K562 (cell line): ENCODE measurements around the gene GAB1. TPM values are rescaled to one million over a fixed set of nuclear protein-coding genes. Genes with fewer than 3 reads are reported as not detected.

Experiments used
- DNMT1 ChIP-seq: fragments of 450-650 bp; IDR thresholded peaks from 2 replicates; pipeline ENCODE4 v1.6.1; 2016; ENCODE audit warnings: antibody characterized with exemption, mild to moderate bottlenecking
- HMG20A ChIP-seq: fragments of 450-650 bp; formaldehyde crosslinking; conservative IDR thresholded peaks from 2 replicates; pipeline ENCODE4 v1.4.0; 2020; ENCODE audit warnings: mild to moderate bottlenecking, mixed read lengths
- MXI1 ChIP-seq: IDR thresholded peaks from 2 replicates; pipeline ENCODE4 v1.6.1; 2011; ENCODE audit warnings: low read depth, mild to moderate bottlenecking, improper control_type of control experiment, low read length
- TBL1XR1 ChIP-seq, 2 experiments: IDR thresholded peaks; 2 replicates each; pipeline ENCODE4 v1.6.1; 2012; ENCODE audit warnings: improper control_type of control experiment in 2 of 2, low read length in 2 of 2, mild to moderate bottlenecking in 1 of 2
- TCFL5 ChIP-seq: fragments of 250-450 bp; sonication (Bioruptor Pico); conservative IDR thresholded peaks from 2 replicates; pipeline ENCODE4 v1.6.1; 2021; ENCODE audit warnings: mild to moderate bottlenecking, moderate library complexity, matching md5 sums
- ZBTB40 ChIP-seq, 2 experiments: fragments of 450-650 bp in 1 of 2; sonication (generic) in 1 of 2; formaldehyde crosslinking in 1 of 2; IDR thresholded peaks; 2 replicates each; pipeline versions ENCODE4 v1.7.1 to v1.9.0; 2016 to 2022; ENCODE audit warnings: inconsistent platforms in 1 of 2, mild to moderate bottlenecking in 1 of 2, missing genetic modification reagents in 1 of 2
- ZBTB8A ChIP-seq: fragments of 450-650 bp; IDR thresholded peaks from 2 replicates; pipeline ENCODE4 v1.6.1; 2018; ENCODE audit warnings: mild to moderate bottlenecking, moderate library complexity; ENCODE audit not compliant: partially characterized antibody
- ZNF318 ChIP-seq, 2 experiments: fragments of 450-650 bp; IDR thresholded peaks; 2 replicates each; pipeline ENCODE4 v1.6.1; 2016; ENCODE audit warnings: mild to moderate bottlenecking in 2 of 2, borderline replicate concordance in 1 of 2, low read depth in 1 of 2, moderate library complexity in 1 of 2
- polyA plus RNA-seq, 8 experiments: library from polyadenylated mRNA; depleted of rRNA in 4 of 8; stranded (reverse) in 5 of 8; unstranded in 3 of 8; fragments of >200 nt; fragmentation: Nextera tagmentation in 2 of 8; fragmentation: Illumina TruSeq in 1 of 8; extraction: Ambion mirVana in 2 of 8; extraction: Trizol in 1 of 8; gene quantifications; 2 replicates each; pipeline versions ENCODE4 v1.2.1 to v1.2.3, GENCODE V29; 2011 to 2014; ENCODE audit warnings: inconsistent platforms in 1 of 8, missing spikeins in 1 of 8
- total RNA-seq, 7 experiments: library from RNA; depleted of rRNA in 6 of 7; stranded (reverse); fragments of >200 nt in 6 of 7; fragmentation: Illumina TruSeq in 2 of 7; extraction: Trizol in 2 of 7; gene quantifications; 2 replicates each; pipeline versions ENCODE4 v1.2.1 to v1.2.3, GENCODE V29; 2011 to 2021; ENCODE audit warnings: low replicate concordance in 1 of 7

GAB1 gene
- total and polyA plus RNA-seq, 9 of the 15 experiments (the other 6 are each of a cell fraction or from before 2014, with no cell fraction given) = 1.3 to 14.6 (median 7.5) TPM

DNA sequence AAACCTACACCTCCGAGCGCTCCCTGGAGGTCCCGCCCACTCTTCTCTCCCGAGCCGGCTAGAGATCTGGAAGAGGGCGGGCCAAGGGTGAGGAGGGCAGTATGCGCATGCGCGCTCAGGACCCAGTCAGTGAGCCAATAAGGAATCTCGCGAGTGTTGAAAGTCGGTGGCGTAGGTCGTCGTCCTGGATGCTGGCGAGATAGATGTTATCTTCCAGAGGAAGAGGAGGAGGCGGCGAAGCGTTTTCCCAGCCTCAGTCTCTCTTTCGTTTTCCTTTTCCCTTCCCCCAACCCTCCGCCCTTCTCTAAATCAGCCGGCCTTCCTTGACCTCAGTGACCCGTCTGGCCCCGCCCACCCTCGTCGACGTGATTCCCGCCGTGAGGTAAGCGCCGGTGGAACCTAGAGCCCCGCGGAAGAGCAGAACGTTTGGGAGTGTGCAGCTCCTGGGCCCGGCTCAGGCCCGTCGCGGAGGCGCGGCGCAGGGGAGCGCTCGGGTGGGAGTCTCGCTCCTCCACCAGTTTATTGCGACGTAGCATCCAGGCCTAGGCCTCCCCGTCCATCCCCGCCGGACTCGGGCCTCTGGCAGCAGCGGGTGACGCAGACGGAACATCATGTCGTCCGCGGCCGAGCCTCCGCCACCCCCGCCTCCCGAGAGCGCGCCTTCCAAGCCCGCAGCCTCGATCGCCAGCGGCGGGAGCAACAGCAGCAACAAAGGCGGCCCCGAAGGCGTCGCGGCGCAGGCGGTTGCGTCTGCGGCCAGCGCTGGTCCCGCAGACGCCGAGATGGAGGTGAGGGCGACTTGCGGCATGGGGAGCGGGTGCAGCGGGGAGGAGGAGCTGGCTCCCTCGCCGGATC is 176.9 kb downstream of the GAB1 start, which contains the start of gene SMARCA5 (continued):
- TF ChIP-seq ZNF318 (IDR thresholded peaks at IDR 0.05; ENCODE audit: borderline replicate concordance in 1 of 2, low read depth in 1 of 2) (peak in 1 of 2 experiments; percentile 51; a peak in 1 of 4 replicates), ZBTB40 (IDR thresholded peaks at IDR 0.05) (0 out of 2 replicates have a peak, but pooled peaks have one; percentile 15), ZBTB40 (CRISPR knock-in tag; IDR thresholded peaks at IDR 0.05) (no peak), DNMT1 (no peak), MXI1 (no peak), TCFL5 (no peak), ZBTB8A (no peak), HMG20A (CRISPR knock-in tag) (no peak), TBL1XR1 (IDR thresholded peaks at IDR 0.05; ENCODE audit: low read length in 2 of 2) (peak in 1 of 2 experiments; percentile 47; a peak in 1 of 4 replicates)
